Endothelial cell of umbilical vein (primary cell): ENCODE data around the gene SLC12A1. TPM values are rescaled to one million over a fixed set of nuclear protein-coding genes. Genes with fewer than 3 reads are reported as not detected.

ENCODE experiments used
- BruUV-seq: library from RNA; stranded (reverse); fragments of 400-500 nt; replicated peaks from 2 replicates; lab custom pipeline; 2021; lab: Mats Ljungman, UMichigan
- CTCF ChIA-PET: fragments of 300-600, 350-600 bp; sonication (Branson Sonifier 250); formaldehyde crosslinking; loops from one replicate; lab custom pipeline; 2021; ENCODE audit warnings: antibody characterized with exemption, inconsistent platforms; lab: Charles Lee
- POLR2A ChIA-PET: fragments of 300-600, 350-600 bp; sonication (Branson Sonifier 250); formaldehyde crosslinking; loops from one replicate; lab custom pipeline; 2021; ENCODE audit warnings: antibody characterized with exemption, inconsistent platforms; lab: Charles Lee
- DNase-seq: peaks from one replicate; pipeline ENCODE4 v3.0.0-alpha.2; 2011; ENCODE audit warnings: low read depth, low spot score
- FAIRE-seq: peaks from 2 replicates; lab custom pipeline; 2011; peaks lifted over from hg19 to GRCh38; lab: Jason Lieb, UNC
- H2AFZ ChIP-seq: 2 replicates; pipeline ENCODE4 v1.6.0; 2012; ENCODE audit warnings: low read depth, low read length, control low read depth, inconsistent platforms
- H3K27ac ChIP-seq: 2 replicates; pipeline ENCODE4 v1.5.1; 2011; ENCODE audit warnings: low read depth, mild to moderate bottlenecking, control low read depth, low read length, moderate library complexity; ENCODE audit not compliant: insufficient read depth
- H3K27me3 ChIP-seq, 2 experiments: 2 replicates each; pipeline versions ENCODE4 v1.6.0 to v1.6.1; 2011; ENCODE audit warnings: low read length in 2 of 2, mixed read lengths in 1 of 2; ENCODE audit not compliant: control insufficient read depth in 2 of 2, insufficient read depth in 2 of 2
- H3K36me3 ChIP-seq, 2 experiments: 2 replicates in 1 of 2; 3 replicates in 1 of 2; pipeline ENCODE4 v1.5.1; 2011; ENCODE audit warnings: low read length in 2 of 2, mild to moderate bottlenecking in 1 of 2, moderate library complexity in 1 of 2; ENCODE audit not compliant: control insufficient read depth in 2 of 2, insufficient read depth in 2 of 2; ENCODE audit errors: extremely low read depth in 1 of 2
- H3K4me1 ChIP-seq: 3 replicates; pipeline ENCODE4 v1.5.1; 2011; ENCODE audit warnings: mild to moderate bottlenecking, low read length; ENCODE audit not compliant: control insufficient read depth, insufficient read depth; ENCODE audit errors: extremely low read depth
- H3K4me2 ChIP-seq: 2 replicates; pipeline ENCODE4 v1.6.1; 2011; ENCODE audit warnings: low read length, control low read depth, mixed read lengths; ENCODE audit not compliant: insufficient read depth
- H3K4me3 ChIP-seq, 3 experiments: fragments of 200-600 bp in 1 of 3; sonication (generic), shearing (Covaris generic) in 1 of 3; replicated peaks in 1 of 3; 2 replicates each; pipeline ENCODE4 v1.5.1; 2011 to 2016; ENCODE audit warnings: control low read depth in 3 of 3, low read length in 3 of 3, mild to moderate bottlenecking in 2 of 3, inconsistent platforms in 1 of 3, low read depth in 1 of 3, moderate library complexity in 1 of 3; ENCODE audit not compliant: insufficient read depth in 1 of 3
- H3K79me2 ChIP-seq: 2 replicates; pipeline ENCODE4 v1.6.0; 2012; ENCODE audit warnings: low read length, inconsistent platforms; ENCODE audit not compliant: control insufficient read depth, insufficient read depth
- H3K9ac ChIP-seq: replicated peaks from 2 replicates; pipeline ENCODE3; 2011; ENCODE audit warnings: low read length, control low read depth; ENCODE audit not compliant: insufficient read depth; ENCODE audit errors: extremely low read depth
- H3K9me1 ChIP-seq: replicated peaks from 3 replicates; pipeline ENCODE4 v1.6.0; 2011; ENCODE audit warnings: mild to moderate bottlenecking, low read length; ENCODE audit not compliant: control insufficient read depth, insufficient read depth; ENCODE audit errors: extremely low read depth
- H3K9me3 ChIP-seq: replicated peaks from 2 replicates; pipeline ENCODE4 v1.5.1; 2012; ENCODE audit warnings: low read length, inconsistent platforms; ENCODE audit not compliant: control insufficient read depth, insufficient read depth
- H4K20me1 ChIP-seq: replicated peaks from 2 replicates; pipeline ENCODE3; 2011; ENCODE audit warnings: mild to moderate bottlenecking, low read length; ENCODE audit not compliant: control insufficient read depth, insufficient read depth; ENCODE audit errors: extremely low read depth
- CTCF ChIP-seq, 2 donors: IDR thresholded peaks; 1 replicate in 1 of 2; 2 replicates in 1 of 2; pipeline ENCODE4 v1.5.1; 2011; ENCODE audit warnings: low read length in 2 of 2, mild to moderate bottlenecking in 2 of 2, moderate library complexity in 2 of 2, control low read depth in 1 of 2, inconsistent platforms in 1 of 2, low read depth in 1 of 2; ENCODE audit not compliant: insufficient read depth in 1 of 2; ENCODE audit errors: extremely low read depth in 1 of 2
- EZH2 ChIP-seq: IDR thresholded peaks from 2 replicates; pipeline ENCODE4 v1.6.1; 2012; ENCODE audit warnings: borderline replicate concordance, low read depth, mild to moderate bottlenecking, moderate library complexity, low read length, inconsistent platforms; ENCODE audit not compliant: severe bottlenecking
- FOS ChIP-seq: IDR thresholded peaks from 2 replicates; pipeline ENCODE4 v1.6.1; 2011; ENCODE audit warnings: mild to moderate bottlenecking, low read length, moderate library complexity, borderline replicate concordance; ENCODE audit not compliant: insufficient read depth
- GATA2 ChIP-seq: IDR thresholded peaks from 2 replicates; pipeline ENCODE4 v1.7.0; 2011; ENCODE audit warnings: low read depth, mild to moderate bottlenecking, moderate library complexity, mixed read lengths, low read length; ENCODE audit not compliant: insufficient read length, insufficient read depth
- MAX ChIP-seq: IDR thresholded peaks from 2 replicates; pipeline ENCODE4 v1.6.1; 2011; ENCODE audit not compliant: insufficient read depth, insufficient read length
- MYC ChIP-seq: IDR thresholded peaks from one replicate; pipeline ENCODE4 v1.6.1; 2011; ENCODE audit warnings: mild to moderate bottlenecking, low read depth, low read length
- POLR2A ChIP-seq: IDR thresholded peaks from 2 replicates; pipeline ENCODE4 v1.6.1; 2012; ENCODE audit warnings: low read depth, mild to moderate bottlenecking, control low read depth, low read length
- POLR2AphosphoS5 ChIP-seq: IDR thresholded peaks from 2 replicates; pipeline ENCODE4 v1.6.1; 2012; ENCODE audit warnings: low read depth, mild to moderate bottlenecking, control low read depth, low read length, moderate library complexity; ENCODE audit not compliant: insufficient read depth
- dilution Hi-C: fragments of 300-500 bp; cut with MboI; formaldehyde crosslinking; loops from one replicate; pipeline ENCODE4 v1.15.0; 2019; ENCODE audit warnings: low sequenced_read_pairs; ENCODE audit not compliant: extremely low pct_ligation_motif_present
- intact Hi-C: fragments of 100-400 bp; cut with micrococcal nuclease; formaldehyde crosslinking; loops from one replicate; pipeline ENCODE4 v1.10.0; 2022
- polyA plus RNA-seq, 4 experiments: library from polyadenylated mRNA; depleted of rRNA in 3 of 4; stranded (reverse) in 3 of 4; unstranded in 1 of 4; fragments of >200 nt; gene quantifications; 2 replicates each; pipeline versions ENCODE4 v1.2.1 to v1.2.3, GENCODE V29; 2011 to 2012; ENCODE audit warnings: missing spikeins in 1 of 4
- total RNA-seq: library from RNA; stranded (reverse); gene quantifications from 2 replicates; pipeline ENCODE4 v1.2.3, GENCODE V29; 2021

Gene SLC12A1
- total and polyA plus RNA-seq, 2 donors (not counting 3 experiments of a cell fraction or from before 2014, with no cell fraction given), result not detected

- intact Hi-C loops (no loop called here), dilution Hi-C loops (no loop called here)
- Histone ChIP-seq H4K20me1 (no peaks in the 10 kb centered on the region), H3K36me3 (no peaks in the 10 kb centered on the region), H3K9me1 (no peaks in the 10 kb centered on the region), H3K4me1 (no peaks in the 10 kb centered on the region), H3K9ac (no peak overlapping the region), H3K27me3 (no peaks in the 10 kb centered on the region), H3K79me2 (no peaks in the 10 kb centered on the region), H3K9me3 (no peaks in the 10 kb centered on the region), H3K4me2 (no peak overlapping the region), H2AFZ (no peak overlapping the region), H3K4me3 (no peak overlapping the region), H3K27ac (no peak overlapping the region)
- no TSS peak for BruUV-seq
- TF ChIP-seq GATA2 (no peak), MYC (no peak)
- ChIA-PET POLR2A (no interaction called here), CTCF (no interaction called here)
- FAIRE-seq (no peak), DNase-seq (no peak)
Observed at GRCh38 chr15:48242015-48242414, 35.9 kb downstream of the SLC12A1 start.

- Histone ChIP-seq H3K27me3 (no peaks in the 10 kb centered on the region), H4K20me1 (no peaks in the 10 kb centered on the region), H2AFZ (no peak overlapping the region), H3K9ac (no peak overlapping the region), H3K4me2 (no peak overlapping the region), H3K9me3 (no peaks in the 10 kb centered on the region), H3K79me2 (no peaks in the 10 kb centered on the region), H3K9me1 (no peaks in the 10 kb centered on the region), H3K36me3 (no peaks in the 10 kb centered on the region), H3K4me1 (no peaks in the 10 kb centered on the region), H3K4me3 (no peak overlapping the region), H3K27ac (no peak overlapping the region)
- no peak for TF ChIP-seq MYC
- TF ChIP-seq POLR2AphosphoS5, result no peak
- no peak for TF ChIP-seq GATA2
- TF ChIP-seq CTCF (IDR thresholded peaks at IDR 0.05; ENCODE audit: extremely low read depth in 1 of 2, insufficient read depth in 1 of 2, low read depth in 1 of 2, low read length in 2 of 2), result no peak
- TF ChIP-seq MAX, result no peak
- no peak for TF ChIP-seq POLR2A
- no peak for TF ChIP-seq FOS
- no peak for TF ChIP-seq EZH2
- CTCF ChIA-PET, result no interaction called here
- dilution Hi-C loops (no loop called here), intact Hi-C loops (no loop called here)
- no TSS peak for BruUV-seq
- FAIRE-seq (no peak), DNase-seq (no peak)
- POLR2A ChIA-PET, result no interaction called here
Observed at GRCh38 chr15:48242535-48242934, 36.4 kb downstream of the SLC12A1 start.
